Mesothelial cell of epicardium (in vitro differentiated cells): ENCODE results near the gene NXPH4. TPM values are rescaled to one million over a fixed set of nuclear protein-coding genes. Genes with fewer than 3 reads are reported as not detected.
A peak's percentile ranks its signal among the peaks of the same experiment; 100 is the strongest.

ENCODE experiments used
- DNase-seq, 2 experiments: peaks; one replicate each; pipeline ENCODE4 v3.0.0; 2021; ENCODE audit warnings: low spot score in 2 of 2; ENCODE audit not compliant: unreplicated experiment in 2 of 2
- H3K27ac Mint-ChIP-seq: 2 replicates; pipeline ENCODE4 v1.8.0; 2021; ENCODE audit warnings: mixed read lengths
- H3K27me3 Mint-ChIP-seq: 2 replicates; pipeline ENCODE4 v1.8.0; 2021; ENCODE audit warnings: low read depth, mixed read lengths
- H3K36me3 Mint-ChIP-seq: 2 replicates; pipeline ENCODE4 v1.8.0; 2021; ENCODE audit warnings: mixed read lengths
- H3K4me1 Mint-ChIP-seq: 2 replicates; pipeline ENCODE4 v1.8.0; 2021; ENCODE audit warnings: mixed read lengths
- H3K4me3 Mint-ChIP-seq: 2 replicates; pipeline ENCODE4 v1.8.0; 2021; ENCODE audit warnings: mild to moderate bottlenecking, moderate library complexity, mixed read lengths
- H3K9me3 Mint-ChIP-seq: 2 replicates; pipeline ENCODE4 v1.8.0; 2021; ENCODE audit warnings: mixed read lengths
- CTCF ChIP-seq: fragments of 200-600 bp; sonication (generic); IDR thresholded peaks from one replicate; pipeline ENCODE4 v1.5.0; 2021; ENCODE audit warnings: antibody characterized with exemption; ENCODE audit not compliant: unreplicated experiment
- total RNA-seq: library from RNA; stranded (reverse); gene quantifications from 3 replicates; pipeline ENCODE4 v1.2.1, GENCODE V29; 2021

NXPH4 gene
- total RNA-seq, 1 donor from 2014 or later = 3.8 TPM

- Mint-ChIP-seq H3K4me1 (peaks cover 13% of the 10 kb centered on the region), H3K36me3 (peaks cover 38% of the 10 kb centered on the region), H3K4me3 (no peak overlapping the region), H3K9me3 (no peaks in the 10 kb centered on the region), H3K27me3 (no peaks in the 10 kb centered on the region), H3K27ac (no peak overlapping the region)
- TF ChIP-seq CTCF = no peak
- DNase-seq = no peak
Measured at GRCh38 chr12:57183939-57184725, 32.5 kb upstream of the NXPH4 start.

- no peak overlapping the region for H3K27ac Mint-ChIP-seq
- peaks cover 33% of the 10 kb centered on the region for H3K36me3 Mint-ChIP-seq
- TF ChIP-seq CTCF = no peak
- no peak for DNase-seq
- no peak overlapping the region for H3K4me3 Mint-ChIP-seq
- H3K27me3 Mint-ChIP-seq = no peaks in the 10 kb centered on the region
- H3K9me3 Mint-ChIP-seq = no peaks in the 10 kb centered on the region
- H3K4me1 Mint-ChIP-seq = peaks cover 13% of the 10 kb centered on the region
Measured at GRCh38 chr12:57185403-57185802, 31.2 kb upstream of the NXPH4 start.

- peaks cover 13% of the 10 kb centered on the region for H3K4me1 Mint-ChIP-seq
- no peak for DNase-seq
- no peaks in the 10 kb centered on the region for H3K27me3 Mint-ChIP-seq
- TF ChIP-seq CTCF = no peak
- H3K4me3 Mint-ChIP-seq = no peak overlapping the region
- H3K27ac Mint-ChIP-seq = no peak overlapping the region
- no peaks in the 10 kb centered on the region for H3K9me3 Mint-ChIP-seq
- peaks cover 33% of the 10 kb centered on the region for H3K36me3 Mint-ChIP-seq
Measured at GRCh38 chr12:57185906-57186508, 30.6 kb upstream of the NXPH4 start.

GRCh38 chr12:57187222-57188089 lies 29.1 kb upstream of the NXPH4 start:
- no peak for DNase-seq
- TF ChIP-seq CTCF = no peak
- peaks cover 3% of the 10 kb centered on the region for H3K4me1 Mint-ChIP-seq
- no peaks in the 10 kb centered on the region for H3K27me3 Mint-ChIP-seq
- peak overlapping the region; percentile 51 for H3K27ac Mint-ChIP-seq
- no peaks in the 10 kb centered on the region for H3K9me3 Mint-ChIP-seq
- H3K36me3 Mint-ChIP-seq = peaks cover 43% of the 10 kb centered on the region
- no peak overlapping the region for H3K4me3 Mint-ChIP-seq

GRCh38 chr12:57188090-57188425 lies 28.5 kb upstream of the NXPH4 start:
- DNase-seq = no peak
- Mint-ChIP-seq H3K4me1 (no peaks in the 10 kb centered on the region), H3K36me3 (peaks cover 42% of the 10 kb centered on the region), H3K9me3 (no peaks in the 10 kb centered on the region), H3K4me3 (no peak overlapping the region), H3K27me3 (no peaks in the 10 kb centered on the region), H3K27ac (no peak overlapping the region)
- no peak for TF ChIP-seq CTCF
